HUES6 (cell line): ENCODE data around the gene NFKBIE.

ENCODE experiments used
- H3K27ac ChIP-seq: 2 replicates; pipeline ENCODE4 v1.7.0; 2013; ENCODE audit warnings: low read depth, mild to moderate bottlenecking, low read length, inconsistent platforms
- H3K27me3 ChIP-seq: 2 replicates; pipeline ENCODE4 v1.6.1; 2013; ENCODE audit warnings: low read length; ENCODE audit not compliant: control insufficient read depth, insufficient read depth
- H3K36me3 ChIP-seq: 2 replicates; pipeline ENCODE4 v1.6.1; 2013; ENCODE audit warnings: low read length; ENCODE audit not compliant: control insufficient read depth, insufficient read depth
- H3K4me1 ChIP-seq: 2 replicates; pipeline ENCODE4 v1.6.1; 2013; ENCODE audit warnings: low read length; ENCODE audit not compliant: control insufficient read depth, insufficient read depth
- H3K4me3 ChIP-seq: 2 replicates; pipeline ENCODE4 v1.5.1; 2013; ENCODE audit warnings: low read depth, low read length
- H3K9ac ChIP-seq: one replicate; pipeline ENCODE4 v1.6.1; 2013; ENCODE audit warnings: mild to moderate bottlenecking, low read length
- H3K9me3 ChIP-seq: 2 replicates; pipeline ENCODE4 v1.6.1; 2013; ENCODE audit warnings: low read depth, low read length; ENCODE audit not compliant: control insufficient read depth, insufficient read depth

The NFKBIE gene

DNA sequence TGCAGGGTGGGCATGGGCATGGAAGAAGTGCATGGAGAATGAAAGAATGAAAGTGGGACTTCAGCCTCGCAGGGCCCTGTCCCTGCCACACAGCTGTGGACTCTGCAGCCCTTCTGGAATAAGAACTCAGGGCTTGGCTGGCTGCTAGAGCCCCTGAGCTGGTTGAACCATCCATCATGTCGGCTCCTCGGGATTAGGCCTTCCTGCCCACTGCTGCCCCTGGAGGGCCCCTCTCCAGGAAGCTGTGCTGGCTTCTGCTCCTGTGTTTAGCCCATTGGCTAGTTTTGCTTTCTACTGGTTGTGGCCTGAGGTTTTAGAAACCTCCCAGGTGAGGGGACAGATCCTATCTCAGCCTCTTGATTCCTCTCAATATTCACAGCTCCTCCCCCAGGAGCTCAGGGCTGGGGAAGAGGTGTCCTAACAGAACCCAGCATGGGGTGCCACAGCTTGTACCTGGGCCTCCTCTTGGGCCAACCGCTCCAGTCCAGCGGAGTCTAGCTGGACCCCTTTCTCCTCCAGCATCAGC, 39.9 kb upstream of the NFKBIE start:
- Histone ChIP-seq H3K9ac (peak overlapping the region; percentile 29), H3K9me3 (no peaks in the 10 kb centered on the region), H3K4me1 (peaks cover 3% of the 10 kb centered on the region; the same call in 1 of the 2 replicates), H3K4me3 (no peak overlapping the region), H3K27me3 (no peaks in the 10 kb centered on the region), H3K27ac (peak overlapping the region; percentile 28; the same call in 1 of the 2 replicates), H3K36me3 (peaks cover 96% of the 10 kb centered on the region)

DNA sequence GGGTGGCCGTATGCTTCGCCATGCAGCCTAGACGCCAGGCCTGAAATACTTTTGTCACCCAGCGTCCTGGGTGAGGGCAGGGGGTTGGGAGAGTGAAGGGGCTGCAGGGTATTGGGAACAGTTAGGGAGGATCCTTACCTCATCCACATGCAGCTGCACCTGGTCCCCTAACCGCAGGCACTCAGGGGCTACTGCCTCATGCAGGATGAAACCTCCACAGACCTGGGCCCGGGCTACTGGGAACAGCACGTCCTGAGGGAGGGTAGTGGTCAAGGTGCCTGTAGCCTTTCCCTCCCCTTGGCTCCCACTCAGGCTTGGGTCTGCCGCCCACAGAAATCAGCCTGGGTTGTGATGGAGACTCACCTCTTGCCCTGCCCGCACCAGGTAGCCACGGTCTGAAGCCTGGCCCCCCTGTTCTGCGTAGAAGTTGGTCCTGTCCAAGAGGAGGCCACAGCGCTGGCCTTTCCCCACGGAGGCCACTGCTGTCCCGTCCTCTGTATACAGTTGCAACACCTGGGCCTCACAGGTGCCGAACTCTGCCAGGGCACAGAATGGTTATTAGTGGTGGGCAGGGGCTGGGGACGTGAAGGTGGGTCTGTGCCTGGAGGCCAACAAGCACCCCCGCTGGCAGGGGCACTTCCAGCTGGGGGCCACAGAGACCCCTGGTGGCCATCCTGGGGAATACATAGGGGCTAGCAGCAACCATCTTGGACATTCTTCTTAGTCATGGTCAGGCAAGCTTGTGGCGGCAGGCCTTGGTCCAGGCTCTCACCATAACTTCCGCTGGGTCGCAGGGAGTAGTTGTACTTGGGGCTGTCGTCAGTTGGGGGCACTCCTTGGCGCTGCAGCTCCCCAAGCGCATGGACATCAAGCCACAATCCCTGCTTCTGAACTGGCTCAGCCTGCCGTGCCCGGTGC, 39.2 kb upstream of the NFKBIE start:
- no peaks in the 10 kb centered on the region for H3K27me3 ChIP-seq
- H3K9ac ChIP-seq: peak overlapping the region; percentile 29
- peaks cover 3% of the 10 kb centered on the region; the same call in 1 of the 2 replicates for H3K4me1 ChIP-seq
- H3K9me3 ChIP-seq: no peaks in the 10 kb centered on the region
- H3K4me3 ChIP-seq: no peak overlapping the region
- peaks cover 91% of the 10 kb centered on the region for H3K36me3 ChIP-seq
- H3K27ac ChIP-seq: peak overlapping the region; percentile 28; the same call in 1 of the 2 replicates

DNA sequence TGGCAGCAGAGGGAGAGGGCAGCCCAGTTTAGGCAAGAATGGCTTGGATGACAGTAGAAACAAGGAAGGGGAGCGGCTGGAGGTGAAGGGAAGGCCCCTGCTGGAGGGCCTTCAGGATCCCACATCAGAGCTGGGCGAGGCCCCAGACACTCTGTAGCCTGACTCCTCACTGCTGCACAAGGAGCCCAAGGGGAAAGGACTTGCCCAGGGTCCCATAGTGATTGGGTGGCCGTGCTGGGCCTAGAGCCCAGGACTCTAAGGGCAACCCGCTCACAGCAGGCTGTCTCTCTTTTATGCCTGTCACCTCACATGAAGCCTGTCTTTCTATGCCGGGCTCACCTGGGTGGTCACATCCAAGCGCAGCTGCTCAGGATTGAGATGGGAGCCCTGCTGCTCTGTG, 38.5 kb upstream of the NFKBIE start:
- Histone ChIP-seq H3K4me1 (peaks cover 3% of the 10 kb centered on the region; the same call in 1 of the 2 replicates), H3K36me3 (peaks cover 84% of the 10 kb centered on the region), H3K9me3 (no peaks in the 10 kb centered on the region), H3K9ac (no peak overlapping the region), H3K27ac (no peak overlapping the region), H3K4me3 (no peak overlapping the region), H3K27me3 (peaks cover 3% of the 10 kb centered on the region; the same call in 1 of the 2 replicates)

GRCh38 chr6:44302856-44303255, 37.5 kb upstream of the NFKBIE start:
- Histone ChIP-seq H3K4me1 (peaks cover 3% of the 10 kb centered on the region; the same call in 1 of the 2 replicates), H3K9ac (no peak overlapping the region), H3K9me3 (no peaks in the 10 kb centered on the region), H3K27me3 (peaks cover 13% of the 10 kb centered on the region), H3K4me3 (no peak overlapping the region), H3K27ac (no peak overlapping the region), H3K36me3 (peaks cover 78% of the 10 kb centered on the region)

GRCh38 chr6:44301782-44302564, 36.6 kb upstream of the NFKBIE start:
- Histone ChIP-seq H3K4me1 (peaks cover 5% of the 10 kb centered on the region), H3K9me3 (no peaks in the 10 kb centered on the region), H3K27ac (no peak overlapping the region), H3K4me3 (no peak overlapping the region), H3K9ac (no peak overlapping the region), H3K27me3 (peaks cover 21% of the 10 kb centered on the region), H3K36me3 (peaks cover 69% of the 10 kb centered on the region)

DNA sequence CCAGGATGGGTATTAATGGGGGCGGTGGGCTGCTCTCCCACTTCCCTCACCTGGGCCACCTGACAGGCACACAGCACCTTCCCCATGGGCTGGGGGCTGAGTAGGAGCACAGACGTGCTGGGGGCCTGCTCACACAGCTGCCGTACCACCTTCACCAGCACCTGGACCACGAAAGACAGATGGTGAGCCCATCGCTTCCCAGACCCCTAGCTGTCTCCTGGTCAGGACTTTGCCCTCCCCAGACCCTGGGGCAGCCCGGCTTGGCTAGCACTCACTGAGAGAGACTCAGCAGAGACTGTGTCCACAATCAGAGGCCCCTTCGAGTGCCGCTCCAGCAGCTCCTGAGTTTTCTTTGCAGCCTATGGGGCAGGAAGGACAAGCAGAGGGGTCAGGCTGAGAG, 35.8 kb upstream of the NFKBIE start:
- Histone ChIP-seq H3K27me3 (peaks cover 30% of the 10 kb centered on the region), H3K9ac (no peak overlapping the region), H3K4me3 (no peak overlapping the region), H3K27ac (no peak overlapping the region), H3K9me3 (no peaks in the 10 kb centered on the region), H3K4me1 (peaks cover 12% of the 10 kb centered on the region), H3K36me3 (peaks cover 60% of the 10 kb centered on the region)

GRCh38 chr6:44300292-44300823, 35.0 kb upstream of the NFKBIE start:
- peaks cover 37% of the 10 kb centered on the region for H3K27me3 ChIP-seq
- no peaks in the 10 kb centered on the region for H3K9me3 ChIP-seq
- H3K9ac ChIP-seq: no peak overlapping the region
- H3K36me3 ChIP-seq: peaks cover 53% of the 10 kb centered on the region
- H3K4me3 ChIP-seq: no peak overlapping the region
- peaks cover 12% of the 10 kb centered on the region for H3K4me1 ChIP-seq
- no peak overlapping the region for H3K27ac ChIP-seq

DNA sequence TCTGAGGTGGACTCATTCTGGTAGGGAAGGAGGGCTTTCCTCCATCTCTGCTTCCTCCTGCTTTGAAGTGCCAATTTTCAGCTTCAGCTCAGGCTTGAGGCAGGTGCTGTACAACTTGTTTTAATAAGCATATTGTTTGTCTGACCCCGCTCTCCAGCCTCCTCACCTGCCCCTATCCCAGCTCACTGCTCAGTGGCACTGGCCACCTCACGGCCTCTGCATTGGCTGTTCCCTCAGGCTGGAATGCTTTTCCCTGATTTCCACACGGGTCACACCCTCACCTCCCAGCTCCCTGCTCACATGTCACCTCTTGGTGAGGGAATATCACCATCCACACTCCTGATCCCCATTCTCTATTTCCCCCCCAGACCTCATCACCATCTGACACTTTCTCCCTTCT, 33.5 kb upstream of the NFKBIE start:
- Histone ChIP-seq H3K9me3 (no peaks in the 10 kb centered on the region), H3K9ac (no peak overlapping the region), H3K4me3 (no peak overlapping the region), H3K27ac (no peak overlapping the region), H3K36me3 (peaks cover 39% of the 10 kb centered on the region), H3K4me1 (peaks cover 8% of the 10 kb centered on the region), H3K27me3 (peaks cover 45% of the 10 kb centered on the region)

- Histone ChIP-seq H3K36me3 (peaks cover 32% of the 10 kb centered on the region), H3K4me1 (peaks cover 8% of the 10 kb centered on the region), H3K4me3 (peak overlapping the region; percentile 82), H3K9ac (peak overlapping the region; percentile 32), H3K9me3 (no peaks in the 10 kb centered on the region), H3K27ac (no peak overlapping the region), H3K27me3 (peaks cover 48% of the 10 kb centered on the region)
Observed at GRCh38 chr6:44298055-44298803, 32.9 kb upstream of the NFKBIE start.
